ENCODE results near the gene TTLL6. TPM values are rescaled to one million over a fixed set of nuclear protein-coding genes. Genes with fewer than 3 reads are reported as not detected.

The TTLL6 gene
- total and polyA plus RNA-seq, 3 donors from 2014 or later, result 18.5 to 70.9 (median 44.3) TPM

GRCh38 chr17:48732688-48733629 lies 84.1 kb downstream of the TTLL6 start:
- Histone ChIP-seq H3K27me3 (peaks cover 6% of the 10 kb centered on the region), H3K9me3 (no peaks in the 10 kb centered on the region), H3K4me3 (no peak overlapping the region), H3K36me3 (ENCODE audit: low read depth, missing control alignments) (no peaks in the 10 kb centered on the region), H3K27ac (no peak overlapping the region), H3K4me1 (peaks cover 6% of the 10 kb centered on the region)
- no peak for DNase-seq
- no peak for TF ChIP-seq POLR2A (IDR thresholded peaks at IDR 0.05)
- TF ChIP-seq, protein P1, sequence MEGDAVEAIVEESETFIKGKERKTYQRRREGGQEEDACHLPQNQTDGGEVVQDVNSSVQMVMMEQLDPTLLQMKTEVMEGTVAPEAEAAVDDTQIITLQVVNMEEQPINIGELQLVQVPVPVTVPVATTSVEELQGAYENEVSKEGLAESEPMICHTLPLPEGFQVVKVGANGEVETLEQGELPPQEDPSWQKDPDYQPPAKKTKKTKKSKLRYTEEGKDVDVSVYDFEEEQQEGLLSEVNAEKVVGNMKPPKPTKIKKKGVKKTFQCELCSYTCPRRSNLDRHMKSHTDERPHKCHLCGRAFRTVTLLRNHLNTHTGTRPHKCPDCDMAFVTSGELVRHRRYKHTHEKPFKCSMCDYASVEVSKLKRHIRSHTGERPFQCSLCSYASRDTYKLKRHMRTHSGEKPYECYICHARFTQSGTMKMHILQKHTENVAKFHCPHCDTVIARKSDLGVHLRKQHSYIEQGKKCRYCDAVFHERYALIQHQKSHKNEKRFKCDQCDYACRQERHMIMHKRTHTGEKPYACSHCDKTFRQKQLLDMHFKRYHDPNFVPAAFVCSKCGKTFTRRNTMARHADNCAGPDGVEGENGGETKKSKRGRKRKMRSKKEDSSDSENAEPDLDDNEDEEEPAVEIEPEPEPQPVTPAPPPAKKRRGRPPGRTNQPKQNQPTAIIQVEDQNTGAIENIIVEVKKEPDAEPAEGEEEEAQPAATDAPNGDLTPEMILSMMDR (IDR thresholded peaks at IDR 0.05), result no peak
- intact Hi-C loops (cut with DNase I; ENCODE audit: low total_unique reads), result no loop called here
- WGBS, 2 donors, result 3 to 5% methylated on average over 27 to 50 of the region's 50 CpGs

GRCh38 chr17:48731355-48731754 lies 85.7 kb downstream of the TTLL6 start:
- intact Hi-C loops (cut with DNase I; ENCODE audit: low total_unique reads), result no loop called here
- H3K4me1 ChIP-seq, result peaks cover 6% of the 10 kb centered on the region
- peaks cover 6% of the 10 kb centered on the region for H3K27me3 ChIP-seq
- H3K9me3 ChIP-seq, result no peaks in the 10 kb centered on the region
- no peak overlapping the region for H3K4me3 ChIP-seq
- H3K36me3 ChIP-seq (ENCODE audit: low read depth, missing control alignments), result no peaks in the 10 kb centered on the region
- no peak for DNase-seq
- H3K27ac ChIP-seq, result no peak overlapping the region
- no peak for TF ChIP-seq POLR2A (IDR thresholded peaks at IDR 0.05)
- TF ChIP-seq, protein P1 (IDR thresholded peaks at IDR 0.05), result no peak

GRCh38 chr17:48730240-48730550 lies 86.8 kb downstream of the TTLL6 start:
- H3K27me3 ChIP-seq, result peaks cover 6% of the 10 kb centered on the region
- intact Hi-C loops (cut with DNase I; ENCODE audit: low total_unique reads), result no loop called here
- TF ChIP-seq POLR2A (IDR thresholded peaks at IDR 0.05), result no peak
- TF ChIP-seq, protein P1 (IDR thresholded peaks at IDR 0.05), result no peak

DNA sequence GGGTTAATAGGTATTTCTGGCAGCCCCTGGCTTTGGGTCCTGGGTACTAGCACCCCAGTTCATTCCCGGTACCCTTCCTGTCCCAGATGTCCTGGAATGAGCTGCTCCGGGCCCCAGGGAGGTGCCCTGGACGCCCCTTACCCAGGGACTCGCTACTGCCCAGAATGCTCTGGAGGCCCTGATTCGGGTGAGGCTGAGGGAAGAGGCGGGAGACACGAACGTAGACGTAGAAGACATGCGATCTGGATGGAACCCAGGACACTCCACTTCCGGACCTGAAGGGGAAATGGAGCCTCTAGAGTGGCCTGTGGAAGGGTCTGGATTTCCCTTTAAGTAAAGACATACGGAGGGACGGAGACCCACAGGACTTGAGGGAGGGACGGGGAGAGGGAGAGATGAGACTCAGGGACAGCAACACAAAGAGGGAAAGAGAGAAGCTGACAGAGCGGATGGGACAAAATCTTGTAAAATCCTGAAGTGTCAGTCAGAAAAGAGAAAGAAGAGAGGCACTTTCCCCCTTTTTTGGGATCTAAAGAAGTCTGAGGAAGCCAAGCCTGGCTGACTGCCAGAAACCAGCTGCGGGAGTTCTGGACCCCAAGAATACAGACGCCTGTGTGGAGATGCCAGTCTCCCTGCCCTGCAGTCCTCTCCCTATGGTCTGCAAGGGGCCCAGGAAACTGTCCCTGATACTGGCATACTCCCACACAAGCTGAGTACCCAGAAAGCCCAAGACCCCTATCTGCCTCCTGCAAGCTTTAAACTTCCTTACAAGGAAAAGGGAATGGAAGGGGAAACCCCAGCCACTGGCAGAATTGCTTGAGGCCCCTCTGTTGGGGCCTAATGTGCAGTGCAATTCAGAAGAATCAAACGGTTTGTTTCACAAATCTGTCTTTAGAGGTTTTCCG lies 87.4 kb downstream of the TTLL6 start:
- peaks cover 17% of the 10 kb centered on the region for H3K4me1 ChIP-seq
- intact Hi-C loops (cut with DNase I; ENCODE audit: low total_unique reads), result loop anchor here (5.0 to 10.0 kb wide), 2 partner anchors 65 to 153 kb away; no protein-coding TSS in a partner anchor
- no peaks in the 10 kb centered on the region for H3K36me3 ChIP-seq (ENCODE audit: low read depth, missing control alignments)
- 5 to 7% methylated on average over 18 to 19 of the region's 19 CpGs for WGBS, 2 donors
- no peak for DNase-seq
- TF ChIP-seq, protein P1 (IDR thresholded peaks at IDR 0.05), result no peak
- TF ChIP-seq POLR2A (IDR thresholded peaks at IDR 0.05), result no peak
- H3K9me3 ChIP-seq, result no peaks in the 10 kb centered on the region
- peaks cover 6% of the 10 kb centered on the region for H3K27me3 ChIP-seq
- no peak overlapping the region for H3K27ac ChIP-seq
- peak overlapping the region in 1 of 2 donors; percentile 17 for H3K4me3 ChIP-seq

More at GRCh38 chr17:48730240-48730550, 86.8 kb downstream of the TTLL6 start:
- Histone ChIP-seq H3K4me1 (peaks cover 12% of the 10 kb centered on the region), H3K9me3 (no peaks in the 10 kb centered on the region), H3K27ac (no peak overlapping the region), H3K36me3 (ENCODE audit: low read depth, missing control alignments) (no peaks in the 10 kb centered on the region), H3K4me3 (no peak overlapping the region)
- no peak for DNase-seq
- WGBS, 2 donors, result 43 to 44% methylated on average over 3 of the region's 3 CpGs

Measured in testis (tissue), 3 donors.